Spleen (tissue), 11 donors: ENCODE data around the gene SEMA4F. TPM values are rescaled to one million over a fixed set of nuclear protein-coding genes. Genes with fewer than 3 reads are reported as not detected.
A peak's percentile ranks its signal among the peaks of the same experiment; 100 is the strongest.

ENCODE experiments used
- DNase-seq: peaks from one replicate; pipeline ENCODE4 v3.0.0-alpha.2; 2020
- H3K27ac ChIP-seq, 8 donors: fragments of 200-600 bp; sonication (generic) in 7 of 8; 1 replicate in 4 of 8; 2 replicates in 4 of 8; pipeline versions ENCODE4 v1.5.0 to v1.8.0; 2016 to 2021; ENCODE audit warnings: inconsistent platforms in 4 of 8, mild to moderate bottlenecking in 4 of 8, moderate library complexity in 1 of 8
- H3K27me3 ChIP-seq, 7 donors: fragments of 200-600 bp; sonication (generic) in 6 of 7; replicated peaks in 1 of 7; 1 replicate in 4 of 7; 2 replicates in 3 of 7; pipeline versions ENCODE4 v1.5.0 to v1.8.0; 2016 to 2021; ENCODE audit warnings: inconsistent platforms in 3 of 7, mild to moderate bottlenecking in 1 of 7
- H3K36me3 ChIP-seq, 6 donors: fragments of 200-600 bp; sonication (generic) in 5 of 6; 1 replicate in 4 of 6; 2 replicates in 2 of 6; pipeline versions ENCODE4 v1.5.0 to v1.8.0; 2016 to 2021; ENCODE audit warnings: inconsistent platforms in 2 of 6
- H3K4me1 ChIP-seq, 6 donors: fragments of 200-600 bp; sonication (generic) in 5 of 6; 1 replicate in 3 of 6; 2 replicates in 3 of 6; pipeline versions ENCODE4 v1.5.0 to v1.8.0; 2016 to 2021; ENCODE audit warnings: inconsistent platforms in 3 of 6
- H3K4me3 ChIP-seq, 8 donors: fragments of 200-600 bp; sonication (generic) in 7 of 8; 1 replicate in 4 of 8; 2 replicates in 4 of 8; pipeline versions ENCODE4 v1.5.0 to v1.8.0; 2016 to 2021; ENCODE audit warnings: inconsistent platforms in 4 of 8, mild to moderate bottlenecking in 4 of 8, moderate library complexity in 2 of 8
- H3K9me3 ChIP-seq, 8 donors: fragments of 200-600 bp; sonication (generic) in 7 of 8; 1 replicate in 4 of 8; 2 replicates in 4 of 8; pipeline versions ENCODE4 v1.5.0 to v1.8.0; 2016 to 2021; ENCODE audit warnings: inconsistent platforms in 4 of 8
- CTCF ChIP-seq, 11 experiments: fragments of 200-600 bp in 7 of 11; fragments of 450-650 bp in 4 of 11; sonication (generic) in 4 of 11; IDR thresholded peaks in 8 of 11; conservative IDR thresholded peaks in 3 of 11; 1 replicate in 7 of 11; 2 replicates in 4 of 11; pipeline versions ENCODE4 v1.4.0 to v1.8.0; 2016 to 2021; ENCODE audit warnings: antibody characterized with exemption in 11 of 11, inconsistent platforms in 4 of 11, mild to moderate bottlenecking in 1 of 11
- POLR2A ChIP-seq, 3 donors: fragments of 450-650 bp; IDR thresholded peaks; one replicate each; pipeline ENCODE4 v1.5.1; 2017; ENCODE audit warnings: antibody characterized with exemption in 3 of 3, mild to moderate bottlenecking in 1 of 3
- POLR2AphosphoS5 ChIP-seq, 3 donors: sonication (generic); formaldehyde crosslinking; IDR thresholded peaks; one replicate each; pipeline ENCODE4 v1.5.1; 2017; ENCODE audit warnings: antibody characterized with exemption in 3 of 3
- WGBS, 5 donors: extraction: QIAGEN DNeasy Blood & Tissue Kit in 3 of 5; methylation state at CpG; one replicate each; pipeline versions ENCODE4 v1.1.5 to v1.1.7; 2013 to 2018; 5-methylcytosine and 5-hydroxymethylcytosine counted together
- intact Hi-C: fragments of 100-400 bp; cut with DNase I; formaldehyde crosslinking; loops from one replicate; pipeline ENCODE4 v1.15.0; 2023; ENCODE audit warnings: low total_unique reads
- polyA plus RNA-seq, 3 donors: library from polyadenylated mRNA; stranded (reverse); fragments of 200-250 nt; gene quantifications; one replicate each; pipeline ENCODE4 v1.2.1, GENCODE V29; 2013
- total RNA-seq, 7 donors: library from RNA; depleted of rRNA in 3 of 7; stranded (reverse); fragments of >200 nt in 3 of 7; fragmentation: NEBNext Ultra II Directional in 4 of 7; extraction: Animal tissue kit (Norgen Biotek cat#: 25700) in 4 of 7; gene quantifications; one replicate each; pipeline versions ENCODE4 v1.1.0 to v1.2.1, GENCODE V29; 2016 to 2021
- donor health status: healthy with polysubstance abuse.
- donor health status: DM: no; HTN: no; CAD: no; lungs with moderate emphysema.
- donor health status: DM: no; HTN: no; CAD: no.
- donor health status: Bipolar disorder and iron deficiency.
- donor health status: healthy.
- donor health status: DM: no; HTN: no; CAD: no.
- donor health status: DM: yes; HTN: yes; CAD: no.

Gene SEMA4F
- total and polyA plus RNA-seq, 10 donors = 1.5 to 11.0 (median 6.9) TPM

- no peak for DNase-seq
- Histone ChIP-seq H3K4me3 (no peak overlapping the region), H3K4me1 (no peaks in the 10 kb centered on the region), H3K36me3 (no peaks in the 10 kb centered on the region), H3K9me3 (peaks cover 0 to 5% (median 0%) of the 10 kb centered on the region in 8 donors), H3K27ac (peak overlapping the region in 1 of 8 donors; percentile 34), H3K27me3 (no peaks in the 10 kb centered on the region)
- intact Hi-C loops = no loop called here
- TF ChIP-seq POLR2A (IDR thresholded peaks at IDR 0.05) (no peak), CTCF (IDR thresholded peaks at IDR 0.05 in 8 of 11, conservative IDR thresholded peaks at IDR 0.05 in 3 of 11) (no peak), POLR2AphosphoS5 (IDR thresholded peaks at IDR 0.05) (no peak)
Observed at GRCh38 chr2:74632939-74633312, 21.1 kb upstream of the SEMA4F start.

GRCh38 chr2:74639550-74639949 is 14.5 kb upstream of the SEMA4F start:
- Histone ChIP-seq H3K4me3 (no peak overlapping the region), H3K27ac (no peak overlapping the region), H3K4me1 (no peaks in the 10 kb centered on the region), H3K36me3 (no peaks in the 10 kb centered on the region), H3K27me3 (peaks cover 0 to 16% (median 0%) of the 10 kb centered on the region in 7 donors), H3K9me3 (no peaks in the 10 kb centered on the region)
- no peak for DNase-seq
- no peak for TF ChIP-seq POLR2A (IDR thresholded peaks at IDR 0.05)
- TF ChIP-seq POLR2AphosphoS5 (IDR thresholded peaks at IDR 0.05) = no peak
- TF ChIP-seq CTCF (IDR thresholded peaks at IDR 0.05 in 8 of 11, conservative IDR thresholded peaks at IDR 0.05 in 3 of 11) = no peak
- WGBS, 5 donors = 86 to 91% (median 88%) methylated on average over 2 of the region's 2 CpGs
- intact Hi-C loops = no loop called here

DNA sequence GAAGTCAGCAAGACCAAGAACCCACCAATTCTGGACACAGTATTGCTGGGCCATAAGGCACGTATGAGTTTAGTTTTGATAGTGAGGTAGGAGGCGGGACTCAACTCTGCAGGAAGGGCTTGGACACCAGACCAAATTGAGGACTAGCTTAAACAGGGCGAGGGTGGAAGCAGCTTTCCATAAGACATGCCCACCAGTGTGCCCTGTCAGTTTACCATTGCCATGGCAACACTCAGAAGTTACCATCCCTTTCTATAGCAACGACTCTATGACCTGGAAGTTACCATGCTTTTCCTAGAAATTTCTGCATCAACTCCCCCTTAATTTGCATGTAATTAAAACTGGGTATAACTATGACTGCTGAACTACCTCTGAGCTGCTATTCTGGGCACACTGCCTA is 8.7 kb upstream of the SEMA4F start:
- Histone ChIP-seq H3K9me3 (no peaks in the 10 kb centered on the region), H3K36me3 (no peaks in the 10 kb centered on the region), H3K27me3 (peaks cover 0 to 56% (median 18%) of the 10 kb centered on the region in 7 donors), H3K4me3 (no peak overlapping the region), H3K27ac (no peak overlapping the region), H3K4me1 (peaks cover 0 to 7% (median 0%) of the 10 kb centered on the region in 6 donors)
- intact Hi-C loops = no loop called here
- no peak for TF ChIP-seq CTCF (IDR thresholded peaks at IDR 0.05 in 8 of 11, conservative IDR thresholded peaks at IDR 0.05 in 3 of 11)
- WGBS, 5 donors = 73 to 84% (median 75%) methylated on average over 4 of the region's 4 CpGs
- DNase-seq = no peak

GRCh38 chr2:74646201-74646600 is 7.8 kb upstream of the SEMA4F start:
- TF ChIP-seq POLR2AphosphoS5 (IDR thresholded peaks at IDR 0.05) (no peak), POLR2A (IDR thresholded peaks at IDR 0.05) (no peak), CTCF (IDR thresholded peaks at IDR 0.05 in 8 of 11, conservative IDR thresholded peaks at IDR 0.05 in 3 of 11) (no peak)
- H3K36me3 ChIP-seq = no peaks in the 10 kb centered on the region

More at GRCh38 chr2:74646201-74646600, 7.8 kb upstream of the SEMA4F start:
- DNase-seq = no peak
- 70 to 86% (median 80%) methylated on average over 2 of the region's 2 CpGs for WGBS, 5 donors
- Histone ChIP-seq H3K9me3 (no peaks in the 10 kb centered on the region), H3K27ac (no peak overlapping the region), H3K4me1 (peaks cover 0 to 7% (median 0%) of the 10 kb centered on the region in 6 donors), H3K4me3 (no peak overlapping the region), H3K27me3 (peaks cover 0 to 56% (median 18%) of the 10 kb centered on the region in 7 donors)
- intact Hi-C loops = no loop called here
